Measurements from ENCODE around the gene YTHDC1. TPM values are rescaled to one million over a fixed set of nuclear protein-coding genes. Genes with fewer than 3 reads are reported as not detected.
"Not testable (repeated sequence)": the region's sequence is repeated elsewhere in the genome, so short reads cannot be mapped to it uniquely, and the experiment has no call there.

Gene YTHDC1
- total RNA-seq: 33.2 and 85.3 TPM in 2 replicates

- DNase-seq (ENCODE audit: low read depth): peak; percentile 90
Observed at GRCh38 chr4:68349649-68350360, at the start of gene YTHDC1. YTHDC1 (minus strand) TSS chr4:68350090; CDS start chr4:68349753, 337 bp downstream.

DNA sequence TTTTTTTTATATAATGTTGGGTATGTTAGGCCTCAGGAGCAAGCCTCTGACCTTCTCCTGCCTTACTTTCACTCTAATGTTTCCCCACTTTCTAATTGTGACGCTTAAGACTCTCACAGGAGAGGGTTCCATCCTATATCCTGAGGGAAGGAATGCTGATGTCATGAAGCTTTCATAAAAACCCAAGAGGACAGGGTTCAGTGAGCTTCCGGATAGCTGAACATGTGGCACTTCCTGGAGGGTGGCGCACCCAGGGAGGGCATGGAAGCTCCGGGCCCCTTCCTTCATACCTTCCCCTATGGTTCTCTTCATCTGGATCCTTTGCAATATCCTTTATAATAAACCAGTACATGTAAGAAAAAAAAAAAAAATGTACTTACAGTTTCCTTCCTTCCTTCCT, 49.4 kb upstream of the YTHDC1 start:
- no peak for DNase-seq (ENCODE audit: low read depth)

DNA sequence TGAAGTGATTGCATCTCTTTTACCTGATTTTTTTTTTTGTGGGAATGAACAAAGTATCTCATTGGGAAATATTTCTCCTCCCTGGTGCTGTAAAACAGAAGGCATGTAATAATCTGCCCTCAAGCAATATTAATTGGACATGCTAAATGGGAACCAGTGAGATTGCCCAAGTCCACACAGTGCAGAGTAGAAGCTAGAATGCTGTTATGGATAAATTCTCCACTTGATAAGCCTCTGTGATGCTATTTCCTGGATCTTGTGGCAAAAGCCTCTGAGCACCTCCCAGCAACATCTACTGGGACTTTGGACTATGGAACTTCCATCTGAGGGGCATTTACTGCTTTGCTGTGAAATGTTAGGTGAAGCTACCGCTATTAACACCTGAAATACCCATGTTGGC, 46.9 kb upstream of the YTHDC1 start:
- DNase-seq (ENCODE audit: low read depth): no peak

- DNase-seq (ENCODE audit: low read depth): no peak
Observed at GRCh38 chr4:68391436-68391835, 41.5 kb upstream of the YTHDC1 start.

GRCh38 chr4:68390205-68390935, 40.5 kb upstream of the YTHDC1 start:
- DNase-seq (ENCODE audit: low read depth): no peak

DNA sequence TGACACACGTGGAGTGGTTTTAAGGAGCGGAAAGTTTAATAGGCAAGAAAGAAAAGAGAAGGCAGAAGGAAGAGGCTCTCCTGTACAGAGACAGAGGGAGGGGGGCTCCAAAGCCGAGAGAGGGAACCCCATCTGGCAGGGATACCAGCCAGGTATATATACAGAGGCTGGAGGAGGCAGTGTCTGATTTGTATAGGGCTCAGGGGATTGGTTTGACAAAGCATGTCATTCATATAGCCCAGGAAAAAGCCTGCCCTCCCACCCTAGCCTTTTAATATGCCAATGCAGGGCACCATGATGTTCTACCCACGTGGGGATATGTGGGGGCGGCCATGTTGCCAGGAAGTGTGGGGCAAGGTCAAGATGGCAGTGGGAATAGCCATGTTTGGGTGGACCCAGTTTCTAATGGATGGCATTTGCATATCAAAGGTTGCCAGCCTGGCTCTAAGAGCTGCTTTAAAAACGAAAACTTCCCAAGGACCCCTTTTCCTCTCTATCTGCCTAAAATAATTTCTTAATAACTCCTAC, 39.6 kb upstream of the YTHDC1 start:
- not testable (repeated sequence) for DNase-seq (ENCODE audit: low read depth)

GRCh38 chr4:68388347-68388865, 38.5 kb upstream of the YTHDC1 start:
- DNase-seq (ENCODE audit: low read depth): no peak

DNA sequence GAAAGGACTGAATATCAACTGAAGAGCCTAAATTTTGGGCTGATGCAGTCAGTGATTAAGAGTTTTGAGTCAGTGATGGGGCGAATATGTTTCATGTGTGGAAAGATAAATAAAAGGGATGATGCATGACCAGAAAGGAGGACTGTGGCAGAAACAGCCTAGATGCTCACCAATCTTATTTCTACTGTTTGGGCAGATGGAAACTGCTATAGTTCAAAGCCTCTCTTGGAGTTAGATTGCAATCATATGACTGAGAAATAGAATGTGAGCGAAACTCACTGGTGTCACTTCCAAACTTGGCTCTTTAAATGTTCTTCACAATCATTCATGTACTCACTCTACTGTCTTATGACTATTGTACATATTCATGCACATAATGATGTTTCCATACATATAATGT, 35.4 kb upstream of the YTHDC1 start:
- no peak for DNase-seq (ENCODE audit: low read depth)

DNA sequence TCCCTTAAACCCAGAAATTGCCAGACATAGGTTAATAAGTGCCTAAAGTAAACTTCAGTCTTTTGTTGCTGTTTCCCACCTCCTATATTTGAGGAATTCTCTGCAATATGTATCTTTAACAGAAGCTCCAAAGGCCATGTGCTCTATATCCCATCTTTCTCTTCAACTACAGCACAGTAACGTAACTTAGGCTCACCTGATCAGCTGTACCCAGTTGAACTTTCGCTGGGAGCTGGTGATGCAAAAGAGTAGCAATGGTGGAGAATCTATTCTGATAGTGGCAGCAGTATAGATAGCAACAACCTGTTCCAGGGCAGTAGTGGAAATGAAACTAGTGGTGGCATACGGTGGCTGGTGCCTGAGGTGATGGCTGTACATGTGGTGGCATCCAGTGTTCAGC, 33.2 kb upstream of the YTHDC1 start:
- DNase-seq (ENCODE audit: low read depth): no peak

DNA sequence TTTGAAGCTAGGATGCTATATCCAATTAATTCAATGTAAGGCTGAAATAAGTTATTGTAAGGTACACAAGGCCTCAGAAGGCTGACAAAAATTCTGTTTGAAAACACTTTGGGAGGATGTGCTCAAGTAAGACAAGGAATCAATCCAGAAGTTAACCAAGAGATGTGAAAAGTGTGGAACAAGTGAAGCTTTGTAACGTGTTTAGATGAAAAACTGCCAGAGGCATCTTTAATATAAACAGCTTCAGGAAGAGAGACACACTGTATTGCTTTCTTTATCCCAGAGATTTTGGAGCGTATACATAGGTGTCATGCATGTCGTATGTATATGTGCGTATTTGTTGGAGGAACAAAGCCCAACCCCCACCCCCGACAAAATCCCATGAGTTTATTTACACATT, 28.3 kb upstream of the YTHDC1 start:
- DNase-seq (ENCODE audit: low read depth): no peak

GRCh38 chr4:68375667-68376559, 26.0 kb upstream of the YTHDC1 start:
- DNase-seq (ENCODE audit: low read depth): peak; percentile 79

GRCh38 chr4:68373513-68373912, 23.6 kb upstream of the YTHDC1 start:
- DNase-seq (ENCODE audit: low read depth): peak; percentile 68

GRCh38 chr4:68372588-68372987, 22.7 kb upstream of the YTHDC1 start:
- peak; percentile 60 for DNase-seq (ENCODE audit: low read depth)

- peak; percentile 97 for DNase-seq (ENCODE audit: low read depth)
Observed at GRCh38 chr4:68369142-68369805, 19.4 kb upstream of the YTHDC1 start.

DNA sequence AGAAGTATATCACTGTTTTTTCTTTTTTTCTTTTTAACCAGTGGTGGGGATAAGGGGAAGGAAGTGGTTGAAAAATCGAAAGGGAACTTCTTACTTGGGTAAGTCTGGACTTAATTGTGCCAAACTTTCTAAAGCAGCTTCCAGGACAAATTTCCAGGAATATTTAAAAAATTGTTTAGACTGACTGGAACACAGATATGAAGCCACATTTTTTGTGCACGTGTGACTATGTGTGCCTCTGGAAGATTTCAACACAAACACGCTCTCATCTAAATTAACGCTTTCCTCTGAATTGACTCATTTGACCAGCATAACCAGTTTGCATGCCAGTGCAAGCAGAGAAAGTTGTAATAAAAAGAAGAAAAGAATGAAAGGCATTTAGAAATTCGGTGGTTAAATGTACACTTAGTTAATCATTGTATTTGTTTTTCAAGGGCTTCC, 18.8 kb upstream of the YTHDC1 start:
- DNase-seq (ENCODE audit: low read depth): peak; percentile 94

DNA sequence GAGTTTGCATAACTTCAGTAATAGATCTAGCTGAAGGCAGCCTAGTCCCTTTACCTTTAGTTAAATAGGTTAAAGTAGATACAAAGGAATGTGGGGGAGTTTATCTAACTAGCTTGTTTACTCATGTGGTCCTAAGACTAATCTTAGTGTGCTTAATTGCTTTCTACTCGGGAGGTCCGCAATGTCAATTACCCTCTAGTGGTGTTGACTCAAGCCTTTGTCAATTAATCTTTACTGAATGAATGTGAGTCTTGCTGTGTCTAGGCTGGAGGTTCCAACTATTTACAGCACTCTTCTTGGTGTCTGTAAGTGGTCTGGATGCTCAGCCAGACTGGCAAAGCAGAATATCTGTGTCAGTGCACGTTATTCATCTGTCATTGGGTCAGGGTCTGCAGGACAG, 17.9 kb upstream of the YTHDC1 start:
- DNase-seq (ENCODE audit: low read depth): peak; percentile 76

DNA sequence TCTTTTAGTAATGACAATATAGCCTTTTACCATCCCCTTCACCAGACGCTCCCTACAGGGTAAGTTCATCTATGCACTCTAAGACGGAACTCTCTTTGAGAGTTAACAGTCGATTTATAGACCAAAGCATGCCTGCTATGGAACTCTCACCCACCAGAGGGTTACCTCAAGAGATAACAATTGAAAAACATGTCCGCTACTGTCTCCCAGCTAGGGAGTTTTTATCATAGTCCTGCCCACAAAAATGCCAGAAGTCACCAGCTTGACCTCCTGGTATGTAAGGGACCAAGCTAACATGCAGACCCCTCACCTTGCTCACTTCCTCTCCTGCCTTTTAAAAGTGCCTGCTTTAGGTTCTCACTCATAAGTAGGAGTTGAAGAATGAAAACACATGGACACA, 16.7 kb upstream of the YTHDC1 start:
- no peak for DNase-seq (ENCODE audit: low read depth)

- DNase-seq (ENCODE audit: low read depth): no peak
Observed at GRCh38 chr4:68365068-68365467, 15.2 kb upstream of the YTHDC1 start.

DNA sequence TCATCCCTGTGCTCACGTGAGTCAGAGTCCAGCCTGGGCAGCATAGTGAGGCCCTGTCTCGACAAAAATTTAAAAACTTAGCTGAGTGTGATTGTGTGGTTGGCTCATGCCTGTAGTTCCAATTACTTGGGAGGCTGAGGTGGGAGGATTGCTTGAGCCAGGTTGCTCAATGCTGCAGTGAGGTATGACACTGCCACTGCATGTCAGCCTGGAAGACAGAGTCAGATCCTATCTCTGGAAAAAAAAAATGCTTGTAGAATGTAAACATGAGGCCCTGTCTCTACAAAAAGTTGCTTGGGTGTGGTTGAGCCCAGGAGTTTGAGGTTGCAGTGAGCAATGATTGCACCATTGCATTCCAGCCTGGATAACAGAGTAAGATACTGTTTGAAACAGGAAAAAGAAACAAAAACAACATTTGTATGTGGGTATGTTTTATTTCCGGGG, 11.3 kb upstream of the YTHDC1 start:
- DNase-seq (ENCODE audit: low read depth): peak; percentile 93

DNA sequence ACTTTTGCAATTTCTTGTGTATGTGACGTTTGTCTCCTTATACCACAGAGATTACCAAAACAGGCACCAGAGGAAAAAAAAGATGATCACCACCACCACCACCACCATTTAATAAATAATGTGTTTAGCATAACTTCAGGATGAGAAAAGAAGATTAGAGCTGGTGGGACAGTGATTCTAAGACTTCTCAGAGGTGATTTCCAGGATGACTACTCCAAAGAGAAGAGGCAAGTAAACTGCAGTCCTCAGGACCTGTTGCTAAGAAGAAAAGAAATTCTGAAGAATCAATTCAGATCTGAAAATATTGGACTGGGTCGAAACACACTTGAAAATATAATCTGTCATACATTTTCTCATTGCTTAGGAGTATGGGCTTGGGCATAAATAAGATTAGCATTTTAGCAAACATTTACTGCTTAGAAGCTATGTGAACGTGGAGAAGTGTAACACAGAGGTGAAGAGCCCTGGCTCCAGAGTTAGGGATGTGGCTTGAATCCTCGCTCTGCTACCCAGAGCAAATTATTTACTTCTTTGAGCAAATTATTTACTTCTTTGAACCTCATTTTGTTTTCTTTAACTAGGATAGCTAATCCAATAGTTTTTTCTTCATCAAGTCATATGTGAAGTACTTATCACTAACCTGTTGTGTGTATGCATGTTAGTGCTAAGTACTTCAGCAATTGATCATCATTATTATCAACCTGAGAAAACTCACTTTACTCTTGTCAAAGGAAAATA, 10.5 kb upstream of the YTHDC1 start:
- DNase-seq (ENCODE audit: low read depth): peak; percentile 88
